HCT116 (cell line): ENCODE measurements around the gene PLCXD1.

Experiments
- CTCF ChIP-seq, 3 experiments: fragments of 200-600 bp in 1 of 3; sonication (generic) in 1 of 3; IDR thresholded peaks in 2 of 3; conservative IDR thresholded peaks in 1 of 3; 2 replicates each; pipeline ENCODE4 v1.5.1; 2012 to 2017; ENCODE audit warnings: low read depth in 2 of 3, low read length in 2 of 3, antibody characterized with exemption in 1 of 3, borderline replicate concordance in 1 of 3, control low read depth in 1 of 3, mild to moderate bottlenecking in 1 of 3, mixed read lengths in 1 of 3, mixed run types in 1 of 3, moderate library complexity in 1 of 3; ENCODE audit not compliant: insufficient read depth in 1 of 3
- EGR1 ChIP-seq: IDR thresholded peaks from 2 replicates; pipeline ENCODE4 v1.6.1; 2012; ENCODE audit warnings: low read depth
- SP1 ChIP-seq: IDR thresholded peaks from 2 replicates; pipeline ENCODE4 v1.6.1; 2012; ENCODE audit warnings: low read depth

GRCh38 chrX:292900-293897 lies 12.0 kb downstream of the PLCXD1 start:
- TF ChIP-seq EGR1 (no peak), CTCF (IDR thresholded peaks at IDR 0.05 in 2 of 3, conservative IDR thresholded peaks at IDR 0.05 in 1 of 3; ENCODE audit: borderline replicate concordance in 1 of 3, insufficient read depth in 1 of 3, low read depth in 2 of 3, low read length in 2 of 3) (no peak), SP1 (no peak)
